RWPE1 (cell line): Measurements from ENCODE around the gene MYL5.

Experiments
- CTCF ChIA-PET: fragments of 350-600 bp; sonication (Branson Sonifier 250); formaldehyde crosslinking; extraction: SDS; loops from one replicate; lab custom pipeline; 2021; lab: Yijun Ruan, JAX
- POLR2A ChIA-PET: fragments of 400-600 bp; formaldehyde crosslinking; extraction: SDS; loops from one replicate; lab custom pipeline; 2020; ENCODE audit warnings: antibody characterized with exemption; ENCODE audit not compliant: low non-redundant PET; lab: Yijun Ruan, JAX
- DNase-seq: peaks from one replicate; pipeline ENCODE4 v3.0.0; 2012; ENCODE audit warnings: low spot score
- H3K27ac ChIP-seq: fragments of 450-650 bp; 2 replicates; pipeline ENCODE4 v1.5.1; 2017
- TF ChIP-seq, protein P1 (sequence below): fragments of 450-650 bp; conservative IDR thresholded peaks from 2 replicates; pipeline ENCODE4 v1.5.1; 2017; ENCODE audit warnings: low read depth, mild to moderate bottlenecking

MYL5 gene

DNA sequence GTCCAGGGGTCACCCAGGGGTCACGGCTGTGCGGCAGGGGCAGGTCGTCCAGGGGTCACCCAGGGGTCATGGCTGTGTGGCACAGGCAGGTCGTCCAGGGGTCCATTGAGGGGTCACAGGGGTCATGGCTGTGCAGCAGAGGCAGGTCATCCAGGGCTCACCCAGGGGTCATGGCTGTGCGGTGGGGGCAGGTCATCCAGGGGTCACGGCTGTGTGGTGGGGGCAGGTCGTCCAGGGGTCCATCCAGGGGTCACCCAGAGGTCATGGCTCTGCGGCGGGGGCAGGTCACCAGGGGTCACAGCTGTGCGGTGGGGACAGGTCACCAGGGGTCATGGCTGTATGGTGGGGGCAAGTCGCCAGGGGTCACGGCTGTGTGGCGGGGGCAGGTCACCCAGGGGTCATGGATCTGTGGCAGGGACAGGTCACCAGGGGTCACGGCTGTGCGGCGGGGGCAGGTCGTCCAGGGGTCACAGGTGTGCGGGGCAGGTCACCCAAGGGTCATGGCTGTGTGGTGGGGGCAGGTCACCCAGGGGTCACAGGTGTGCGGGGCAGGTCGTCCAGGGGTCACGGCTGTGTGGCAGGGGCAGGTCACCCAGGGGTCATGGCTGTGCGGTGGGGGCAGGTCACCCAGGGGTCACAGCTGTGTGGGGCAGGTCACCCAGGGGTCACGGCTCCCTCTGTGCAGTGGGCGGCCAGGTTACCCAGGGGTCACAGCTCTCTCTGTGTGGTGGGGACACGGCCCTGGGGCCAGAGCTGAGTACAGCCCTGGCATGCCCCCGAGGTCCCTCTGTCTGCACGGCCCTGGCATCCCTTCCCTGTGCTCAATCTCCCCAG is 16.3 kb upstream of the MYL5 start:
- TF ChIP-seq, protein P1, sequence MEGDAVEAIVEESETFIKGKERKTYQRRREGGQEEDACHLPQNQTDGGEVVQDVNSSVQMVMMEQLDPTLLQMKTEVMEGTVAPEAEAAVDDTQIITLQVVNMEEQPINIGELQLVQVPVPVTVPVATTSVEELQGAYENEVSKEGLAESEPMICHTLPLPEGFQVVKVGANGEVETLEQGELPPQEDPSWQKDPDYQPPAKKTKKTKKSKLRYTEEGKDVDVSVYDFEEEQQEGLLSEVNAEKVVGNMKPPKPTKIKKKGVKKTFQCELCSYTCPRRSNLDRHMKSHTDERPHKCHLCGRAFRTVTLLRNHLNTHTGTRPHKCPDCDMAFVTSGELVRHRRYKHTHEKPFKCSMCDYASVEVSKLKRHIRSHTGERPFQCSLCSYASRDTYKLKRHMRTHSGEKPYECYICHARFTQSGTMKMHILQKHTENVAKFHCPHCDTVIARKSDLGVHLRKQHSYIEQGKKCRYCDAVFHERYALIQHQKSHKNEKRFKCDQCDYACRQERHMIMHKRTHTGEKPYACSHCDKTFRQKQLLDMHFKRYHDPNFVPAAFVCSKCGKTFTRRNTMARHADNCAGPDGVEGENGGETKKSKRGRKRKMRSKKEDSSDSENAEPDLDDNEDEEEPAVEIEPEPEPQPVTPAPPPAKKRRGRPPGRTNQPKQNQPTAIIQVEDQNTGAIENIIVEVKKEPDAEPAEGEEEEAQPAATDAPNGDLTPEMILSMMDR, result no peak
- ChIA-PET POLR2A (no interaction called here), CTCF (no interaction called here)
- no peak overlapping the region for H3K27ac ChIP-seq
- no peak for DNase-seq

DNA sequence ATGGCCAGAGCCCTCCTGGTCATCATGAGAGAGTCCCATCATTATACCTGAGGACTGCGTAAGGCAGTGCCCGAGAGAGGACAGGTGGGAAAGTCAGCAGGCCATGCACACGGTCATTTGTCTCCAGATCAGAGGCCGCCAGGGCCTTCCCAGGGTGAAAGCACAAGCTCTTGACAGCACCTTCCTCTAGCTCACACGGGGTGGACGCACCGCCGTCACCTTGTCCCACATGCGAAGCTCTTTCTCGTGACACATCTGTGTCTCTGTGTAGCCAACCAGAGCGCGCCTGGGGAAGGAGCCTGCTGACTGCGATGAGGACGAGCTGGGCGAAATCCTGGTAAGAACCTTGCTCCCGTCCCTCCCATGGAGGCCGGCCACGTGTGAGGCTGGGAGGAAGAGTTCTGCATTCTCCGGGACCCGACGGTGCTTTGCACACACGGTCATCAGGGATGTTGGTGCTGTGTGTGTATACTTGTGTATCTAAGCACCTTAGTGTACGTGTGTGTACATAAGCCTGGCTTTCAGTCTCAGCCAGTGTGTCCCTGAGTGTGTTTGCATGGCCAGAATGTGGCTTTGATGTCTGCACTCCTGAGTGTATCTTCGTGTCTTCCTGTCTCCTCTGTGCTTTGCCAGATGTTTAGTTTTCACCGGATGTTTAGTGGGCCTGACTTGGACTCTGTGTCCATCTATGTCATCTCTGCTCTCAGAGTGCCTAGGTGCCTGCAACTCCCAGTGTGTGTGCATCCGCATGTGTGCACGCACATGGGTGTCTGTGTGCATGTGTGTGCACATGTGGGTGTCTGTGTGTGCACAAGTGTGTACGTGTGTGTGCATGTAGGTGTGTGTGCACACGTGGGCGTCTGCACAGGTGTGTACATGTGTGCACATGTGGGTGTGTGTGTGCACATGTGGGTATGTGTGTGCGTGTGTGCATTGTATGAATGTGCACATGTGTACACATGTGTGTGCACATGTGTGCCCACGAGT is 15.4 kb upstream of the MYL5 start:
- ChIA-PET POLR2A (no interaction called here), CTCF (no interaction called here)
- TF ChIP-seq, protein P1, result no peak
- no peak for DNase-seq
- no peak overlapping the region for H3K27ac ChIP-seq

DNA sequence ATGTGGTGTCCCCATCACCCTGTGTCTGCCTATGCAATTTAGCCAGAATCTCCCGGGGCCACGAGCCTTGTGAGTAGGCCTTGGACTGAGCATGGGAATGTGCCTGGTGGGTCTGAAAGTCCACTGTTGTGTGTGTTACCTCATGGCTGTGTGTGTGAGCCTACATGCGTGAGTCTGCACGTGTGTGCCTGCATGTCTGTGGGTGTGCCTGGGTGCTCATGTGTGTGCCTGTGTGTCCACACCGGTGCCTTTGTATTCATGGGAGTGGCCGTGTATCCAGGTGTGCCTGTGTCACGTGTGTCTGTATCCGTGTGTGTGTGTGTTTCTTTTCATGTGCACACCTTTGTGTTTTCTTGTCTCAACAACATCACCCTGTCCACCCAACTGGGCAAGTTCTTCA is 14.5 kb upstream of the MYL5 start:
- ChIA-PET CTCF (no interaction called here), POLR2A (no interaction called here)
- DNase-seq, result no peak
- TF ChIP-seq, protein P1, result no peak
- no peak overlapping the region for H3K27ac ChIP-seq

DNA sequence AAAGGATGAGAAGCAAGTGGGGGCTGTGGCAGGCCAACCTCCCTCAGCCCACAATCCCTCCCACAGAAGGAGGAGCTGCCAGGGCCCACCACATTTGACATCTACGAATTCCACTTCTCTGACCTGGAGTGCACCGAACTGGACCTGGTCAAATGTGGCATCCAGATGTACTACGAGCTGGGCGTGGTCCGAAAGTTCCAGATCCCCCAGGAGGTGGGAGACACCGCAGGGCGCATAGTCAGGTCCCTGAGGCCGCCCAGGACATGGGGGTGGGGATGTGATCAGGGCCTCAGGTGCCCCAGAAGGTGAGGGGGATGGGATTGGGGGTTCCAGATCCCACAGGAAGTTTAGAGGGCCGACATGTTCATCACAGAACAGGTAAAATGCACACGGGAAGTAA is 13.9 kb upstream of the MYL5 start:
- TF ChIP-seq, protein P1, result no peak
- POLR2A ChIA-PET, result no interaction called here
- H3K27ac ChIP-seq, result no peak overlapping the region
- no peak for DNase-seq
- CTCF ChIA-PET, result no interaction called here

DNA sequence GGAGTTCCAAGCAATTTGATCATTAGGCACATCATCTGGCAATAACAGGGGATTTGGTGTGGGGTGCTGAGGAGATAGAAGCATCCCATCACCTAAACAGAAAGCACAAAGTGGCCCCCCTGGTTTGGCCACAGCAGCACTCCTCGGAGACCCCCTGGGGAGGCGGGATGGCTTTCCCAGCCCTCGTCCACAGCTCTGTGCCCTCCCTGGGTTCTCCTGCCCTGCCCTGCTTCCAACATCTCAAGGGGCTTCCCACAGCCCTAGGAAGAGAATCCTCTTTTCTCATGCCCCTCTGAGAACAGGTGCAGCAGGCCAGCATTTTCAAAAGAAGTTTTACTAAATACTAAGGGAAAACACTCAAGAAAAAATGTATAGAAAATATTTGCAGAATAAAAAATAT is 13.1 kb upstream of the MYL5 start:
- no peak for DNase-seq
- ChIA-PET POLR2A (no interaction called here), CTCF (no interaction called here)
- TF ChIP-seq, protein P1, result no peak
- H3K27ac ChIP-seq, result no peak overlapping the region
